GM18858 (cell line): ENCODE measurements around the gene CEP68.
"Not testable (repeated sequence)": the region's sequence is repeated elsewhere in the genome, so short reads cannot be mapped to it uniquely, and the experiment has no call there.

Source experiments
- ATAC-seq: cut with Tn5 transposase; IDR thresholded peaks from one replicate; pipeline ENCODE4 v1.9.1; 2021; ENCODE audit not compliant: unreplicated experiment

Gene CEP68

GRCh38 chr2:65125457-65125856 lies 69.2 kb downstream of the CEP68 start:
- not testable (repeated sequence) for ATAC-seq

GRCh38 chr2:65128297-65129190 lies 72.3 kb downstream of the CEP68 start:
- no peak for ATAC-seq

GRCh38 chr2:65129286-65129825 lies 73.1 kb downstream of the CEP68 start:
- no peak for ATAC-seq

- ATAC-seq: peak; percentile 96
These were observed 73.8 kb downstream of the CEP68 start, which contains the start of gene RAB1A for GRCh38 chr2:65129826-65130663. TSS of gene RAB1A (minus strand) at chr2:65130106. CDS start at chr2:65129915, 191 bp downstream.

GRCh38 chr2:65130664-65131175 lies 74.5 kb downstream of the CEP68 start:
- ATAC-seq: peak; percentile 8

- ATAC-seq: not testable (repeated sequence)
These were observed 76.7 kb downstream of the CEP68 start for GRCh38 chr2:65132930-65133329.

- no peak for ATAC-seq
These were observed 77.4 kb downstream of the CEP68 start for GRCh38 chr2:65133626-65134025.

- ATAC-seq: no peak
These were observed 77.9 kb downstream of the CEP68 start for GRCh38 chr2:65134158-65134557.

GRCh38 chr2:65136253-65136652 lies 80.0 kb downstream of the CEP68 start:
- no peak for ATAC-seq
